HCT116 (cell line): ENCODE data around the gene ATXN7L2. TPM values are rescaled to one million over a fixed set of nuclear protein-coding genes. Genes with fewer than 3 reads are reported as not detected.

Experiments
- ATAC-seq: fragments of 200-7000 bp; cut with Tn5 transposase; 2 replicates; pipeline ENCODE4 v1.9.1; 2020; ENCODE audit warnings: mild to moderate bottlenecking, moderate library complexity
- BruUV-seq: library from RNA; stranded (reverse); fragments of 400-500 nt; replicated peaks from 2 replicates; lab custom pipeline; 2021; lab: Mats Ljungman, UMichigan
- CTCF ChIA-PET: fragments of 300-600 bp; sonication (Branson Sonifier 250); formaldehyde crosslinking; loops from one replicate; lab custom pipeline; 2021; ENCODE audit warnings: antibody characterized with exemption; lab: Charles Lee
- POLR2A ChIA-PET: fragments of 300-600, 350-600 bp; sonication (Branson Sonifier 250); formaldehyde crosslinking; loops from one replicate; lab custom pipeline; 2021; ENCODE audit warnings: antibody characterized with exemption; lab: Charles Lee
- RAD21 ChIA-PET, 2 experiments: fragments of 300-600 bp; sonication (Branson Sonifier 250); formaldehyde crosslinking; loops; one replicate each; lab custom pipeline; 2023; ENCODE audit warnings: low total read pairs in 2 of 2; ENCODE audit not compliant: uncharacterized antibody in 2 of 2, unreplicated experiment in 2 of 2, low non-redundant PET in 1 of 2; lab: Charles Lee
- DNase-seq: peaks from one replicate; pipeline ENCODE4 v3.0.0-alpha.2; 2010; ENCODE audit warnings: low read depth, low spot score
- H2AFZ ChIP-seq: fragments of 200-600 bp; shearing (Covaris generic), sonication (generic); 2 replicates; pipeline ENCODE4 v1.6.1; 2017; ENCODE audit warnings: low read depth, mixed run types, mixed read lengths, antibody characterized with exemption, low read length; ENCODE audit not compliant: poor library complexity, severe bottlenecking
- H3K27ac ChIP-seq: 2 replicates; pipeline ENCODE4 v1.5.1; 2012; ENCODE audit warnings: low read depth, low read length
- H3K27me3 ChIP-seq: fragments of 200-600 bp; sonication (generic); 2 replicates; pipeline ENCODE4 v1.6.1; 2016; ENCODE audit warnings: mixed run types, low read length, mixed read lengths; ENCODE audit not compliant: insufficient read depth
- H3K36me3 ChIP-seq, 2 experiments: fragments of 200-500 bp in 1 of 2; fragments of 200-600 bp in 1 of 2; sonication (Bioruptor generic) in 1 of 2; sonication (generic) in 1 of 2; 2 replicates each; pipeline versions ENCODE4 v1.5.1 to v1.6.1; 2014 to 2016; ENCODE audit warnings: low read length in 2 of 2, inconsistent platforms in 1 of 2, mixed read lengths in 1 of 2, mixed run types in 1 of 2; ENCODE audit not compliant: insufficient read depth in 2 of 2, control insufficient read depth in 1 of 2
- H3K4me1 ChIP-seq, 2 experiments: fragments of 200-600 bp in 1 of 2; sonication (generic) in 1 of 2; 2 replicates each; pipeline versions ENCODE4 v1.5.1 to v1.6.1; 2012 to 2017; ENCODE audit warnings: low read length in 2 of 2, inconsistent platforms in 1 of 2, mild to moderate bottlenecking in 1 of 2, mixed read lengths in 1 of 2, mixed run types in 1 of 2, moderate library complexity in 1 of 2; ENCODE audit not compliant: insufficient read depth in 2 of 2, control insufficient read depth in 1 of 2
- H3K4me2 ChIP-seq: fragments of 200-600 bp; sonication (generic); 2 replicates; pipeline ENCODE4 v1.6.1; 2017; ENCODE audit warnings: mixed run types, low read length, mixed read lengths
- H3K4me3 ChIP-seq, 2 experiments: fragments of 200-600 bp in 1 of 2; sonication (generic) in 1 of 2; replicated peaks in 1 of 2; 2 replicates each; pipeline ENCODE4 v1.5.1; 2011 to 2016; ENCODE audit warnings: low read length in 2 of 2, control low read depth in 1 of 2, low read depth in 1 of 2, mild to moderate bottlenecking in 1 of 2, mixed read lengths in 1 of 2, mixed run types in 1 of 2
- H3K79me2 ChIP-seq: fragments of 200-600 bp; sonication (generic); 2 replicates; pipeline ENCODE4 v1.6.1; 2017; ENCODE audit warnings: mild to moderate bottlenecking, mixed run types, low read length, moderate library complexity, mixed read lengths; ENCODE audit not compliant: insufficient read depth
- H3K9ac ChIP-seq: fragments of 200-600 bp; sonication (generic); 2 replicates; pipeline ENCODE4 v1.6.1; 2016; ENCODE audit warnings: low read length, mixed read lengths
- H3K9me2 ChIP-seq: fragments of 200-600 bp; sonication (generic), shearing (Covaris generic); 2 replicates; pipeline ENCODE4 v1.6.1; 2017; ENCODE audit warnings: mixed run types, mild to moderate bottlenecking, moderate library complexity; ENCODE audit not compliant: insufficient read depth
- H3K9me3 ChIP-seq, 2 experiments: fragments of 200-500 bp in 1 of 2; fragments of 200-600 bp in 1 of 2; sonication (Bioruptor generic) in 1 of 2; sonication (generic) in 1 of 2; 2 replicates each; pipeline ENCODE4 v1.6.1; 2014 to 2017; ENCODE audit warnings: low read length in 2 of 2, mixed read lengths in 2 of 2, inconsistent platforms in 1 of 2, low read depth in 1 of 2, mild to moderate bottlenecking in 1 of 2, mixed run types in 1 of 2, moderate library complexity in 1 of 2; ENCODE audit not compliant: control insufficient read depth in 1 of 2, insufficient read depth in 1 of 2
- H4K20me1 ChIP-seq: fragments of 200-600 bp; sonication (generic), shearing (Covaris generic); 2 replicates; pipeline ENCODE4 v1.6.1; 2017; ENCODE audit warnings: mixed run types, mild to moderate bottlenecking, moderate library complexity; ENCODE audit not compliant: insufficient read depth
- ATF3 ChIP-seq: IDR thresholded peaks from 2 replicates; pipeline ENCODE4 v1.6.1; 2012
- CBX3 ChIP-seq: IDR thresholded peaks from 2 replicates; pipeline ENCODE4 v1.6.1; 2012; ENCODE audit warnings: low read depth
- CEBPB ChIP-seq: IDR thresholded peaks from 2 replicates; pipeline ENCODE4 v1.6.1; 2012; ENCODE audit warnings: low read depth
- EZH2 ChIP-seq: fragments of 200-600 bp; sonication (generic); IDR thresholded peaks from 2 replicates; pipeline ENCODE4 v1.6.1; 2017; ENCODE audit warnings: antibody characterized with exemption, mixed run types
- EZH2phosphoT487 ChIP-seq: fragments of 200-600 bp; IDR thresholded peaks from 2 replicates; pipeline ENCODE4 v1.6.1; 2018; ENCODE audit warnings: antibody characterized with exemption, borderline replicate concordance
- JUND ChIP-seq: IDR thresholded peaks from 2 replicates; pipeline ENCODE4 v1.6.1; 2012
- MAX ChIP-seq: IDR thresholded peaks from 2 replicates; pipeline ENCODE4 v1.6.1; 2012
- POLR2A ChIP-seq: IDR thresholded peaks from 2 replicates; pipeline ENCODE4 v1.7.0; 2011; ENCODE audit warnings: borderline replicate concordance; ENCODE audit not compliant: insufficient read depth, insufficient read length; ENCODE audit errors: extremely low read depth
- POLR2AphosphoS5 ChIP-seq: IDR thresholded peaks from 2 replicates; pipeline ENCODE4 v1.6.1; 2011; ENCODE audit warnings: mild to moderate bottlenecking, low read depth, low read length, moderate library complexity
- TCF7L2 ChIP-seq: IDR thresholded peaks from 2 replicates; pipeline ENCODE4 v1.7.0; 2011; ENCODE audit warnings: borderline replicate concordance, inconsistent platforms; ENCODE audit not compliant: insufficient read depth, insufficient read length; ENCODE audit errors: extremely low read depth
- ZNF274 ChIP-seq: fragments of 200-500 bp; sonication (Bioruptor generic); IDR thresholded peaks from 2 replicates; pipeline ENCODE4 v1.6.1; 2014; ENCODE audit warnings: mild to moderate bottlenecking, low read depth, low read length, inconsistent platforms
- intact Hi-C: fragments of 100-400 bp; cut with micrococcal nuclease; formaldehyde crosslinking; loops from 2 replicates; pipeline ENCODE4 v1.10.0; 2022
- total RNA-seq: library from RNA; stranded (reverse); gene quantifications from one replicate; pipeline ENCODE4 v1.2.1, GENCODE V29; 2021; ENCODE audit not compliant: unreplicated experiment

Gene ATXN7L2
- total RNA-seq, 1 experiment from 2014 or later, result 7.2 TPM

- CTCF ChIA-PET, result interaction anchor here (2.0 kb wide), 1 partner anchor 17 kb away, joined by 8 read pairs; no protein-coding TSS in a partner anchor
- intact Hi-C loops, result no loop called here
- no peak for ATAC-seq
- H3K4me2 ChIP-seq, result no peak overlapping the region
- H3K9me3 ChIP-seq, result no peaks in the 10 kb centered on the region
- no peak for TF ChIP-seq CBX3
- TF ChIP-seq POLR2A, result no peak
- TF ChIP-seq EZH2, result no peak
- TF ChIP-seq MAX, result no peak
- TF ChIP-seq POLR2AphosphoS5, result no peak
- TF ChIP-seq ATF3, result no peak
- no peak for TF ChIP-seq EZH2phosphoT487
- H3K9ac ChIP-seq, result no peak overlapping the region
- H3K36me3 ChIP-seq, result no peaks in the 10 kb centered on the region
- no peaks in the 10 kb centered on the region for H4K20me1 ChIP-seq
- no peaks in the 10 kb centered on the region for H3K79me2 ChIP-seq
- H3K27me3 ChIP-seq, result no peaks in the 10 kb centered on the region; the same call in 1 of the 2 replicates
- no peak for DNase-seq
- RAD21 ChIA-PET, result no interaction called here
- POLR2A ChIA-PET, result no interaction called here
- no peak overlapping the region for H3K27ac ChIP-seq
- no peak overlapping the region for H2AFZ ChIP-seq
- no peak overlapping the region for H3K4me3 ChIP-seq
- H3K4me1 ChIP-seq, result peaks cover 6 to 7% of the 10 kb centered on the region in 2 experiments; a peak in 2 of 4 replicates
- no TSS peak for BruUV-seq
- H3K9me2 ChIP-seq, result no peaks in the 10 kb centered on the region
Observed at GRCh38 chr1:109516872-109517271, 33.2 kb downstream of the ATXN7L2 start.

GRCh38 chr1:109517337-109517736 is 33.6 kb downstream of the ATXN7L2 start:
- Histone ChIP-seq H4K20me1 (no peaks in the 10 kb centered on the region), H2AFZ (no peak overlapping the region), H3K4me1 (peaks cover 6 to 7% of the 10 kb centered on the region in 2 experiments; a peak in 2 of 4 replicates), H3K27me3 (no peaks in the 10 kb centered on the region; the same call in 1 of the 2 replicates), H3K9me3 (no peaks in the 10 kb centered on the region), H3K27ac (no peak overlapping the region), H3K79me2 (no peaks in the 10 kb centered on the region), H3K9me2 (no peaks in the 10 kb centered on the region), H3K4me2 (no peak overlapping the region), H3K36me3 (no peaks in the 10 kb centered on the region), H3K9ac (no peak overlapping the region), H3K4me3 (no peak overlapping the region)
- ChIA-PET POLR2A (no interaction called here), RAD21 (no interaction called here), CTCF (no interaction called here)
- ATAC-seq, result no peak
- no peak for TF ChIP-seq POLR2AphosphoS5
- TF ChIP-seq ZNF274, result no peak
- no peak for TF ChIP-seq TCF7L2
- TF ChIP-seq ATF3, result no peak
- no peak for TF ChIP-seq CEBPB
- no peak for TF ChIP-seq CBX3
- no peak for TF ChIP-seq JUND
- intact Hi-C loops, result no loop called here
- BruUV-seq, result no TSS peak
- DNase-seq, result no peak
